Measurements from ENCODE around the gene WBP1.

The WBP1 gene

GRCh38 chr2:74486141-74486540 lies 27.9 kb downstream of the WBP1 start:
- ATAC-seq, result no peak

GRCh38 chr2:74488643-74489481 lies 30.6 kb downstream of the WBP1 start:
- ATAC-seq, result no peak
- no peak for TF ChIP-seq CSDC2 (CRISPR knock-in tag; IDR thresholded peaks at IDR 0.05)
- TF ChIP-seq ARNTL (CRISPR knock-in tag; IDR thresholded peaks at IDR 0.05; ENCODE audit: borderline replicate concordance, low read depth), result no peak
- TF ChIP-seq CREB5 (CRISPR knock-in tag; IDR thresholded peaks at IDR 0.05; ENCODE audit: low read depth), result no peak
- no peak for TF ChIP-seq ZNF70 (CRISPR knock-in tag; IDR thresholded peaks at IDR 0.05)
- TF ChIP-seq ZC3H10 (CRISPR knock-in tag; IDR thresholded peaks at IDR 0.05), result no peak
- TF ChIP-seq CSRNP3 (CRISPR knock-in tag; IDR thresholded peaks at IDR 0.05), result no peak

More at GRCh38 chr2:74486141-74486540, 27.9 kb downstream of the WBP1 start:
- no peak for TF ChIP-seq ZNF565 (CRISPR knock-in tag; conservative IDR thresholded peaks at IDR 0.05; ENCODE audit: low read depth)
- TF ChIP-seq TOX (CRISPR knock-in tag; IDR thresholded peaks at IDR 0.05; ENCODE audit: borderline replicate concordance), result no peak
- no peak for TF ChIP-seq ISL1 (CRISPR knock-in tag; IDR thresholded peaks at IDR 0.05)
- TF ChIP-seq ARNTL (CRISPR knock-in tag; IDR thresholded peaks at IDR 0.05; ENCODE audit: borderline replicate concordance, low read depth), result no peak
- no peak for TF ChIP-seq ZNF70 (CRISPR knock-in tag; IDR thresholded peaks at IDR 0.05)
- TF ChIP-seq ZFP30 (CRISPR knock-in tag; IDR thresholded peaks at IDR 0.05), result no peak
- no peak for TF ChIP-seq ZNF8 (CRISPR knock-in tag; IDR thresholded peaks at IDR 0.05)
- no peak for TF ChIP-seq CSDC2 (CRISPR knock-in tag; IDR thresholded peaks at IDR 0.05)

- ATAC-seq, result no peak
- TF ChIP-seq ESRRG (CRISPR knock-in tag; IDR thresholded peaks at IDR 0.05) (no peak), ZNF70 (CRISPR knock-in tag; IDR thresholded peaks at IDR 0.05) (no peak), PATZ1 (CRISPR knock-in tag; IDR thresholded peaks at IDR 0.05; ENCODE audit: borderline replicate concordance) (no peak), BACH2 (CRISPR knock-in tag; IDR thresholded peaks at IDR 0.05; ENCODE audit: borderline replicate concordance) (no peak), OSR1 (CRISPR knock-in tag; IDR thresholded peaks at IDR 0.05) (no peak), ZFP3 (CRISPR knock-in tag; IDR thresholded peaks at IDR 0.05) (no peak), TSHZ2 (CRISPR knock-in tag; IDR thresholded peaks at IDR 0.05) (no peak), ZFP30 (CRISPR knock-in tag; IDR thresholded peaks at IDR 0.05) (no peak), GLIS3 (CRISPR knock-in tag; IDR thresholded peaks at IDR 0.05) (no peak)
Observed at GRCh38 chr2:74489906-74490305, 31.7 kb downstream of the WBP1 start.

- no peak for TF ChIP-seq RARB (CRISPR knock-in tag; IDR thresholded peaks at IDR 0.05)
- no peak for TF ChIP-seq ZNF70 (CRISPR knock-in tag; IDR thresholded peaks at IDR 0.05)
- TF ChIP-seq CREB5 (CRISPR knock-in tag; IDR thresholded peaks at IDR 0.05; ENCODE audit: low read depth), result no peak
- TF ChIP-seq PATZ1 (CRISPR knock-in tag; IDR thresholded peaks at IDR 0.05; ENCODE audit: borderline replicate concordance), result no peak
- ATAC-seq, result no peak
Observed at GRCh38 chr2:74491648-74492544, 33.7 kb downstream of the WBP1 start.
